B cell (primary cell): ENCODE measurements around the gene PTGER3. TPM values are rescaled to one million over a fixed set of nuclear protein-coding genes. Genes with fewer than 3 reads are reported as not detected.

ENCODE experiments used
- ATAC-seq: fragments of 200-7000 bp; cut with Tn5 transposase; one replicate; pipeline ENCODE4 v1.10.0; 2021; ENCODE audit warnings: low read depth, mild to moderate bottlenecking, moderate number of reproducible peaks, moderate library complexity
- CTCF ChIA-PET: fragments of 350-600 bp; sonication (Branson Sonifier 250); formaldehyde crosslinking; loops from one replicate; lab custom pipeline; 2021; ENCODE audit warnings: antibody characterized with exemption, inconsistent platforms; lab: Charles Lee
- POLR2A ChIA-PET: fragments of 350-600 bp; sonication (Branson Sonifier 250); formaldehyde crosslinking; loops from one replicate; lab custom pipeline; 2021; ENCODE audit warnings: antibody characterized with exemption; lab: Charles Lee
- DNase-seq: peaks from one replicate; pipeline ENCODE4 v3.0.0; 2013
- H2AFZ ChIP-seq: 2 replicates; pipeline ENCODE4 v1.6.1; 2012; ENCODE audit warnings: mild to moderate bottlenecking, low read depth, low read length; ENCODE audit not compliant: insufficient read depth, poor library complexity, severe bottlenecking
- H3K27ac ChIP-seq, 2 donors: 1 replicate in 1 of 2; 2 replicates in 1 of 2; pipeline ENCODE4 v1.5.1; 2012 to 2013; ENCODE audit warnings: low read length in 2 of 2, mild to moderate bottlenecking in 2 of 2, moderate library complexity in 1 of 2
- H3K27me3 ChIP-seq, 4 experiments: fragments of 200-600 bp in 1 of 4; sonication (generic) in 1 of 4; replicated peaks in 1 of 4; 1 replicate in 2 of 4; 2 replicates in 2 of 4; pipeline versions ENCODE4 v1.6.1 to v1.7.0; 2013 to 2016; ENCODE audit warnings: low read length in 3 of 4, mild to moderate bottlenecking in 2 of 4, mixed read lengths in 1 of 4, moderate library complexity in 1 of 4; ENCODE audit not compliant: insufficient read depth in 4 of 4, control insufficient read depth in 3 of 4; ENCODE audit errors: control extremely low read depth in 1 of 4
- H3K36me3 ChIP-seq, 2 experiments: replicated peaks in 1 of 2; 1 replicate in 1 of 2; 2 replicates in 1 of 2; pipeline versions ENCODE4 v1.6.1 to v1.7.1; 2013; ENCODE audit warnings: low read length in 1 of 2; ENCODE audit not compliant: insufficient read depth in 2 of 2, control insufficient read depth in 1 of 2; ENCODE audit errors: control extremely low read depth in 1 of 2, extremely low read depth in 1 of 2
- H3K4me1 ChIP-seq, 2 donors: fragments of 200-600 bp in 1 of 2; sonication (generic) in 1 of 2; 1 replicate in 1 of 2; 2 replicates in 1 of 2; pipeline versions ENCODE4 v1.5.1 to v1.6.1; 2013 to 2017; ENCODE audit warnings: low read length in 2 of 2; ENCODE audit not compliant: control insufficient read depth in 2 of 2, insufficient read depth in 2 of 2
- H3K4me2 ChIP-seq: replicated peaks from 2 replicates; pipeline ENCODE3; 2012; ENCODE audit warnings: mild to moderate bottlenecking, low read depth, low read length; ENCODE audit not compliant: poor library complexity, severe bottlenecking
- H3K4me3 ChIP-seq, 5 experiments: fragments of 200-600 bp in 1 of 5; sonication (generic) in 1 of 5; 1 replicate in 3 of 5; 2 replicates in 2 of 5; pipeline versions ENCODE4 v1.5.1 to v1.7.0; 2011 to 2016; ENCODE audit warnings: low read length in 4 of 5, mild to moderate bottlenecking in 4 of 5, low read depth in 2 of 5, control low read depth in 1 of 5, moderate library complexity in 1 of 5; ENCODE audit not compliant: insufficient read depth in 1 of 5; ENCODE audit errors: control extremely low read depth in 1 of 5, extremely low read depth in 1 of 5
- H3K79me2 ChIP-seq: fragments of 200-600 bp; sonication (generic); one replicate; pipeline ENCODE4 v1.6.0; 2016; ENCODE audit warnings: low read length; ENCODE audit not compliant: control insufficient read depth, insufficient read depth
- H3K9ac ChIP-seq: fragments of 200-600 bp; sonication (generic); 2 replicates; pipeline ENCODE4 v1.6.1; 2017; ENCODE audit warnings: mild to moderate bottlenecking, low read length, moderate library complexity
- H3K9me3 ChIP-seq, 3 donors: one replicate each; pipeline versions ENCODE4 v1.6.1 to v1.7.1; 2013; ENCODE audit warnings: low read length in 2 of 3; ENCODE audit not compliant: control insufficient read depth in 2 of 3, insufficient read depth in 1 of 3; ENCODE audit errors: control extremely low read depth in 1 of 3
- H4K20me1 ChIP-seq: 2 replicates; pipeline ENCODE4 v1.6.0; 2012; ENCODE audit warnings: mild to moderate bottlenecking, low read length; ENCODE audit not compliant: insufficient read depth, control insufficient read depth, poor library complexity, severe bottlenecking
- H3K27ac Mint-ChIP-seq: one replicate; pipeline ENCODE4 v1.8.0; 2021; ENCODE audit warnings: mixed read lengths
- H3K27me3 Mint-ChIP-seq: one replicate; pipeline ENCODE4 v1.8.0; 2021; ENCODE audit warnings: mixed read lengths
- H3K4me1 Mint-ChIP-seq: one replicate; pipeline ENCODE4 v1.8.0; 2021; ENCODE audit warnings: mixed read lengths
- H3K4me3 Mint-ChIP-seq: one replicate; pipeline ENCODE4 v1.8.0; 2021; ENCODE audit warnings: mixed read lengths
- H3K9me3 Mint-ChIP-seq: one replicate; pipeline ENCODE4 v1.8.0; 2022; ENCODE audit warnings: mixed read lengths; ENCODE audit not compliant: insufficient read depth
- CTCF ChIP-seq: fragments of 200-600 bp; IDR thresholded peaks from one replicate; pipeline ENCODE4 v1.8.0; 2022; ENCODE audit warnings: antibody characterized with exemption, mild to moderate bottlenecking
- EZH2 ChIP-seq: IDR thresholded peaks from 2 replicates; pipeline ENCODE4 v1.6.1; 2012; ENCODE audit warnings: borderline replicate concordance, low read depth, mild to moderate bottlenecking, moderate library complexity, low read length; ENCODE audit not compliant: insufficient read depth, poor library complexity, severe bottlenecking
- WGBS: methylation state at CpG from one replicate; pipeline ENCODE4 v1.1.5; 2013; ENCODE audit warnings: missing lambda C conversion rate; ENCODE audit not compliant: insufficient coverage; 5-methylcytosine and 5-hydroxymethylcytosine counted together
- intact Hi-C: fragments of 100-400 bp; cut with micrococcal nuclease; formaldehyde crosslinking; loops from one replicate; pipeline ENCODE4 v1.10.0; 2022
- polyA plus RNA-seq: library from polyadenylated mRNA; depleted of rRNA; stranded (reverse); fragments of >200 nt; gene quantifications from 2 replicates; pipeline ENCODE4 v1.2.3, GENCODE V29; 2012
- total RNA-seq, 2 donors: library from RNA; stranded (reverse); fragments of 120-200 nt in 1 of 2; gene quantifications; 1 replicate in 1 of 2; 2 replicates in 1 of 2; pipeline versions ENCODE4 v1.2.3 to v1.2.4, GENCODE V29; 2013 to 2022

PTGER3 gene
- total and polyA plus RNA-seq, 2 donors (not counting 1 experiment from before 2014, with no cell fraction given): 0.27 TPM; not detected in 1

DNA sequence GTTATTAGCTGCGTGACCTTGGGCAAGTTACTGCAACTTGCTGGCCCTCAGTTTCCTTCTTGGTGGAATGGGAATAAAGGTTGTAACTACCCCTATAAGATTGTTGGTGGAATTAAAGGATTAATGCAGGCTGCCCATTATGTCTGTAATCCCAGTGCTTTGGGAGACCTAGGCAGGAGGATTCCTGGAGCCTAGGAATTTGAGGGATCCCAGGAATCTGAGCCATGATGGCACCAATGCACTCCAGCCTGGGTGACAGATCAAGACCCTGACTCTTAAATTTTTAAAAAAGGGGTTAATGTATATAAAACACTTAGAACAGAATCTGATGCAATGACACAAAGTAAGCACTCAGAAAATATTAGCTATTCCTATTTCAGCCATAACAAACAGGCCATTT is 67.3 kb downstream of the PTGER3 start:
- ATAC-seq (no peak), DNase-seq (no peak)
- POLR2A ChIA-PET: no interaction called here
- no peaks in the 10 kb centered on the region for H3K9me3 ChIP-seq
- no peaks in the 10 kb centered on the region for H4K20me1 ChIP-seq
- H3K4me3 Mint-ChIP-seq: no peak overlapping the region
- no peaks in the 10 kb centered on the region for H3K9me3 Mint-ChIP-seq
- no peak overlapping the region for H3K4me2 ChIP-seq
- no peaks in the 10 kb centered on the region for H3K36me3 ChIP-seq
- CTCF ChIA-PET: no interaction called here
- TF ChIP-seq EZH2 (no peak), CTCF (no peak)
- H3K27ac ChIP-seq: no peak overlapping the region
- H2AFZ ChIP-seq: no peak overlapping the region
- H3K9ac ChIP-seq: no peak overlapping the region
- 100% methylated on average over 1 of the region's 1 CpG for WGBS
- intact Hi-C loops: no loop called here
- H3K27me3 ChIP-seq: peaks cover 0 to 6% (median 2%) of the 10 kb centered on the region in 4 experiments
- peaks cover 3% of the 10 kb centered on the region for H3K4me1 Mint-ChIP-seq
- no peak overlapping the region for H3K4me3 ChIP-seq
- H3K79me2 ChIP-seq: no peaks in the 10 kb centered on the region
- peaks cover 22% of the 10 kb centered on the region for H3K27me3 Mint-ChIP-seq
- no peaks in the 10 kb centered on the region for H3K4me1 ChIP-seq
- no peak overlapping the region for H3K27ac Mint-ChIP-seq

- DNase-seq: no peak
- 25% methylated on average over 2 of the region's 2 CpGs for WGBS
- H3K4me1 ChIP-seq: no peaks in the 10 kb centered on the region
- H3K9me3 ChIP-seq: no peaks in the 10 kb centered on the region
- no peak overlapping the region for H3K27ac ChIP-seq
- H3K27me3 ChIP-seq: peaks cover 0 to 6% (median 2%) of the 10 kb centered on the region in 4 experiments
- Mint-ChIP-seq H3K9me3 (no peaks in the 10 kb centered on the region), H3K4me3 (no peak overlapping the region), H3K27ac (no peak overlapping the region), H3K27me3 (peaks cover 22% of the 10 kb centered on the region), H3K4me1 (peaks cover 3% of the 10 kb centered on the region)
- intact Hi-C loops: no loop called here
- no peak overlapping the region for H3K4me2 ChIP-seq
- H3K79me2 ChIP-seq: no peaks in the 10 kb centered on the region
- no peaks in the 10 kb centered on the region for H3K36me3 ChIP-seq
- no peaks in the 10 kb centered on the region for H4K20me1 ChIP-seq
- no peak overlapping the region for H2AFZ ChIP-seq
- TF ChIP-seq CTCF (no peak), EZH2 (no peak)
- no peak overlapping the region for H3K4me3 ChIP-seq
- H3K9ac ChIP-seq: no peak overlapping the region
- CTCF ChIA-PET: no interaction called here
- ATAC-seq: no peak
- POLR2A ChIA-PET: no interaction called here
Measured at GRCh38 chr1:70979881-70980280, 67.7 kb downstream of the PTGER3 start.
